Stimulated activated CD4-positive, alpha-beta T cell treated with anti-CD3 and anti-CD28 coated beads, Interleukin-15, amount 100 ng/mL, for 1 hour (primary cell): ENCODE data around the gene ITPR2.

Source experiments
- DNase-seq, 2 donors: peaks; one replicate each; pipeline ENCODE4 v3.0.0-alpha.2; 2020; ENCODE audit warnings: low read depth in 1 of 2, low spot score in 1 of 2

ITPR2 gene

DNA sequence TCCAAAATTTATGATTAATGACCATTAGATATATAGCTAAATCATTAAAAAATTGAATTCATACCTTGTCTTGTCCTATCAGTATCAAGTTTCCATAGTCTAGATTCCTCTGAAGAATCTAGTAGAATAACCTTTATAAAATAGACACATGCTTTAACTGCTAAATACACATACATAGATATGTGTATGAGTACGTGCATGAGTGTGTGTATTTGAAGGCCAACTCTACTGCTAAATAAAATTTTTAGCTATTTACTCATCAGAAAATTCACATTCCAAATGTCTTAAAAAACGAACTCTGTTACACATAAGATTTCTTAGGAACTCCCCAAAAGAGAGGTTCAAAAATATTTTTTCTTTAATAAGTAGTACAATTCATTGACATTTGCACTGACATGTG is 404.6 kb downstream of the ITPR2 start:
- DNase-seq, result no peak

DNA sequence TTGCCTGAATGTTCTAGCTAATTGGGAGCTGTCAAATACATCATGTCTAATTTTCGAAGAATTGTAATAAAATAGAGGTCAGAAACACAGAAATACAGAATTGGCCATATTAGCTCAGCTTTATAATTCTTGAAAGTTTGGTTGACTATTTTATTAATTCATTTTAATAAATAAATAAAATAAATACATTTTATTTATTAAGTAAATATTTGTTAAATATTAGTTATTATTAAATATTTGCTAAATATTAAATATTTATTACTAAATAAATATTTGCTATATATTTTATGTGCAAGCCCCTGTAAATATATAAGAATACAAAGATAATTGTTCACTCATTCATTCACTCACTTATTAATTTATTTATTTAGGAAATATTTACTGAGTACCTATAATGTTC is 406.3 kb downstream of the ITPR2 start:
- DNase-seq, result no peak

DNA sequence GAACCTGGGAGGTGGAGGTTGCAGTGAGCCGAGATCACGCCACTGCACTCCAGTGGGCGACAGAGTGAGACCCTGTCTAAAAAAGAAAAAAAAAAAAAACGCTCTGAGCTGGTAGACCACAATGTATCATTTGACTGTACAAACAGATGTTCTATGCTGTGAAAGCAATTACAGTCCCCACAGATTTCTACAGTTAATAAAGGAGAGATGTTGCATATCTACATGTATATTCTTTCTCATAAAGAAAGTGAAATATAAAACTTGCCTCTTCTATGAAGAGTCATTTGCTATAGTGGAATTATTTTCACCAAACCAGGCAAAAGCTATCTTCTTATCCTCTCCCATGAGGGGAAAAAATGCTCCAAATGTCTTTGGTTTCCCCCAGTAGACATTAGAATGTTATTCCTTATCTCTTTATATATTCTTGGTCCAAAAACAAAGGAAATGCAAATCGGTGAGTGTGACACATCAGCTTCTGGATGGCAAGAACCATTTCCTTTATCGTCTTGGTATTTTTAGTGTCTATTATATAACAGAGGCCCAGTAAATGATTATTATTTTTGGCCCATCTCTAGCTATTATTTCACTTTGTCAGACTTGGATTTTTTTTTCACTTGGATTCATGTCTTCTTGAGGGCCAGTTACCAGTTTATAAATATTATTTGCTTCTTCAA is 407.3 kb downstream of the ITPR2 start:
- DNase-seq, result no peak

DNA sequence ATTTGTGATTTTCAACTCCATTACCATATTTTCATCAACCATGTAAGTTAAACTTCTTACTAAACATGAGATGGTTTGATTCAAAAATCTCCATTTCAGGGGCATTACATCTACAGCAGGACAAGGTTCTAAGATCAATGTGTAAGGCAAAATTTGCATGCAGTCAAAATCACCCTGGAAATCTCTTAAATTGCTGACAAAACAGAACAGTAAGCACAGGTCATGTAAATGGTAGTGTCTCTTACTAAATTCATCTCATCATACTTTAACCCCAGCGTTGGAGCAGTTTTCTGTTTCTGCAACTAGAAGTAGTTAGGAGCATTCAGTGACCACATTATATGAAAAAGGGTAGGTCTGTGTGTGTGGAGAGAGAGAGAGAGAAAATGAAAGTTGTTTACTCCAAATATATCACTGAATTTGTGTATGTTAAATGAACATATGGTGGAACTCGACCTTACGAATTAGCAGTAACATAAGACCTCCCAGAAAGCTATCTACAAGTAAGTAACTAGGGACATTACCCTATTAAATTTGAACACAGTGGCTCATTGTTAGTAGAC is 410.1 kb downstream of the ITPR2 start:
- no peak for DNase-seq

DNA sequence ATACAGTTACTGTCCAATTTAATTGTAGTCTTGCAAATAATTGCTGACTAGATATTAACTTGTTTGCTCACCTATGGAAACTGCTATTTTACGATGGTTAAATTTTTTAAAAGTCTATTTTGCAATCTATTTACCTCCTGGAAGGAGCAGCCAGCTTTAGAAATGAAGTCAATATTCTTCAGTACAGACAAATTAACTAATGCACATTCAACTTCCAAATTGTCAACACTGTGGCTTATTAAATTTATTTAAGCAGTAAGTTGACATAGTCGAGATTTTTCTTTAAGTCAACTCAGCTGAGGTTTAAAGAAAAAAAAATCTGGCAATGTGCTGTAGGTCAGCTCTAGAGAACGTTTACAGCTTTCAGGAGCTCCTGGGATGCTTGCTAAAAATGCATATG is 416.4 kb downstream of the ITPR2 start:
- DNase-seq, result no peak

DNA sequence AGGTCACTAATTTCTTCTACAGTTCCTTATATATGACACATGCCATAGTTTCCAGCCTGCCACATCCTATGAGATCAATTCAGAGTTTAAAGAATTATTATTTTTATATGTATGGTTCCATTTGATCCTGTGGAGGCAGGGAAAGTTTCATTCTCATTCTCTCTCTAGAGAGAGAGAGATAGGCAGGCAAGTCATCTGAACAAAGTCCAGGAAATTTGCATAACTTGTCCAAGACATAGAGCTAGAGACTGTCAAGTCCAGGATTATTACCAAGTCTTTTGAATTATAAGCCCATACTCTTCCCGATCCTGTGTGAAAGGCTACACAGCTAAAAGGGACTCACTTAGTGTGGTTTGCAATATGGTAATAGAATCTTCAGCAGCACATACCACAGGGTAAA is 422.3 kb downstream of the ITPR2 start:
- DNase-seq, result no peak

DNA sequence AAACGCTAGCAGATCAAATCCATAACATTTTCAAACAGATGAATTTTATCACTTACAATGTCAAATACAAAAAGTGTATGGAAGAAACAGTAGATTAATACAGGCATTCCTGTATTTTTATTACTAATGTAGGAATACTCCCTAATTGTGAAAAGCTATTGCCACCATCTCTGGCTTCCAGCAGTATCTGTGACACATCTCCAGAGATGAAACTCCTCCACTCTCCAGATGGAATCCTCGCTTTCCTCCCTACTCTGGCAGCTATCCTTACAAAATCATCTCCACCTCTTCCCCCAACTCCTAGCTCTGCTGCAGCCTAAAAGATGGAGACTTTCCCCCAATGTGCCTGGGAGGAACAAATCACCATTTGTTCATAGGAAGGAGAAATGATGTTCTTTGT is 426.2 kb downstream of the ITPR2 start:
- DNase-seq, result no peak

DNA sequence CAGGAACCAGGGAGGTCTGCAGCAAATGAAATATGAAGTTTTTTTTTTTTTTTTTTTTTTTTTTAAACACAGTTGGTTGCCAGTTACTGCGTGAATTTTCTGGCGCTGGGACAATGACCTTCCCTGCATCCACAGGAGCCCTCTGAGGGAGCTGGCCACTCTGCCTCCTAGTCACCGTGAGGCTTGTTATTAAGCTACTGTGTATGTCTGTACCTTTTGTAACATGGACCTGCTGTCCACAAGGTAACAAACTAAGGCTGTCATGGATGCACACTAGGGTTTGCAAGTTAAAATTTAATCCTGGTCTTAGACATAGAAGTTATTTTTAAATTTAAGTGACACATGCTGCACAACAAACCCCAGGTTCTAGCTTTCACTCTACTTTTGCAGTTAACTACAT is 426.6 kb downstream of the ITPR2 start:
- no peak for DNase-seq

DNA sequence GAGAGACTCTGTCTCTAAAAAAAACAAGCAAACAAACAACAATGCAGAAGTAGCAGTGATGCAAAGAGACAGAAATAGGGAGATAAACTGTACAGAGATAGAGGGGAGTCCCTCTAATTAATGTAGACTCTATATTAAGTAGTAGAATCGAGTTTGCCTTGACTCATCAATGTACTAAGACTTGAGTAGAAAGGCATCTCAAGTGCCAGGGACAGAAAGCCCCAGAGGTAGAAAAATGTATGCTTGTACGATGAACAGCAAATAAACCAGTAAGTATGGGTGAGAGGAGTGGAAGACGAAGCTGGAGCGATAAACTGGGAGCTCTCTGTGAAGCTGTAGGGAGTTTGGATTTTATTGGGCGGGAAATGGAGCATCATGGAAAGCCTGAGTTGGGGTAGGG is 429.4 kb downstream of the ITPR2 start:
- no peak for DNase-seq

DNA sequence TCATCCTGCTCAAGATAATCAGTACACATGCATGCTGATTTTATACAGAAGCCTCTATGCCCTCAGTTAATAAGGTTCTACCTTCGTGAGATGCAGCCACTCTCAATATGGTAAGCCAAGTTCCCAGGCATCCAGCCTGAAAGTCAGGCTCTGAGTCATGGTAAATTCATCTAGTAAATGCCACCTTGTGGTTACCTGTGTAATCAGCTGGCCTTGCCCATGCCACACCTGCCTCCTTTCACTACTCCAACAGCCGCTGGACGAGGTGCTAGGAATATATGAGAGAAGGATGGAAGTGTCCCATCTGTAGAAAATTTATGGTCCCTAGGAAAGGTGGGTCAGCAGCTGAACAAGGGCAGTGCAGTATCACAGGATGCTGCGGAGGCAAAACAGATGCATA is 430.3 kb downstream of the ITPR2 start:
- DNase-seq, result no peak

DNA sequence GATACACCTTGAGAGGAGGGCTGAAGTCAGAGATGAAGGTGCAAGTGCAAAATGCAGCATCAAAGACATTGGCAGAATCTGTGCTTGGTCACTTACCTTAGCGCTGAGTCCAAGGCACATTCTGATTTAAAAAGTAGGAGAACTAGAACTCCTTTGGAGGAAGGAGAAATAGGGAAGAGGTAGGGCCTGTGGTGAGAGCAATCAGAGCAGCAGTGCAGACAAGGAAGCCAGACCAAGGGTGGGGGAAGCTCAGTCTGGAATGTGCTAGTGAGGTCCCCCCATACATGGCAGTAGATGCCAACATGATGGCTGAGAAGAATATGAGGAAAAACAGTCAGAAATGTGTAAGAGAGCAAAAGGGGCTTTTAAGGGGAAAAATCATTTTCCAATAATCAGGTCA is 431.1 kb downstream of the ITPR2 start:
- DNase-seq, result no peak

DNA sequence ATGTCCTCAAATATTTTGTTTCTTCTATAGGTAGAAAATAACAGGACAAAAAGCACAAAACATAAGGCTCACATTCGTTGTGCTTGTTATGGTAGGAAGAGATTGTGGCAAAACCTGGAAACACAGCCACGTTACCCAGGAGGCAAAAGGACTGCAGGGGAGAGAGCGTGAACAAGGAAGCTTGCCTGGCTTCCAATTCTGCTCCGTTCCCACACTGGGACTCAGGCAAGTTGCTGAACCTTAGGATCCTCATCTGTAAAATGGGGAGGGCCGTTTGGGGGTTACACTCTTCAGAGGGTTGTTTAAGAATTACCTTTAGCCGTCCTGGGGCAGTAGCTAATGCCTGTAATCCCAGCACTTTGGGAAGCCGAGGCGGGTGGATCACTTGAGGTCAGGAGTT is 432.4 kb downstream of the ITPR2 start:
- DNase-seq, result no peak

DNA sequence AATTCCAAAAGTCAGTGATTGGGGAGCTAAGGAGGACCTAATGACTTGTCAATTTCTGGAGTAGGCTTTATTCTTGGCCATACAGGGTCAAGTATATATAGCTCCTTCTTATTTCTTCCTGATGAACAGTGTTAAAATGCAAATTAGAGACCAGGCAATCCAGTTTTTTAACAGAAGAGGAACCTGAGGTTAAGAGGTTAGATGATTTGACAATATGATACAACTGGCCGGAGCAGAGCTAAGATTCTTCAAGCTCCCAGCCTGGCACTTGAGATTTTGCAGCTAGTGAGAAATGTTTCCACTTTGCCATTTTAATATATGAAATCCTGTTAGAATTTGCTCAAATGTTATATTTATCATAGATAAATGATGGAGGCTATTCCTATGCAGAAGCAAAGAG is 433.6 kb downstream of the ITPR2 start:
- DNase-seq, result no peak

DNA sequence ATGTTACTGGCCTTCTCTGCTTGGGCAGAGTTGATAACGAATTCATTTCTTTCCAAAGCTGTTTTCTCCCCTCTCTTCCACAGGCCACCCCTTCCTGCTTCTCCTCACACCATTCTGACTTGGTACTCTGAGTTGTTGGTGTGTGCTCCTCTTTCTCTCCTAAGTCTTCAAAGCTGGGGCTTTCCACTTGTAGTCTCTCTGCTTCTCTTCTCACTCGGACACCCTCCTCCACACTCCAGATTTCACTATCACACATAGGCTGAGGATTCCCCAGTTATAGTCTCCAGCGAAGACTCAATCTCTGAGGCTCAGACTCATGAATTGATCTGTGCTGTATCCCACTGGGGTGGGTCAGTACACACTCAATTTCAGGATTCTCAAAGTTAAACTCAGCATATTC is 436.6 kb downstream of the ITPR2 start:
- no peak for DNase-seq

DNA sequence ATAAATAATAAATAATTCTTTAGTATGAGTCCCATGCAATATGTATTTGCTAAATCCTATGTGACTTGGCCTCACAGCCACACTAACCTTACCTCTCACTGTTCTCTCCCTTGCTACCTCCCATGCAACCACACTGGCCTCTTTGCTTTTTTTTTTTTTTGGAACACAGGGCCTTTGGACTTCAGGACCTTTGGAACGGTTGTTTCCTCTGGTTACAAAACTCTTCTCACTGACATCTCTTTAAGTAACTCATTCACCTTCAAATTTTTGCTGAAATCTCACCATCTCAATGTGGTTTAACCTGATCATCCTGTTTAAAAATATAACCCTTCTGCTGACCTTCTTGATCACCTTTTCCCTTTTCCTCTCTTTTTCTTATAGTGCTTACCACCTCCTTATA is 443.7 kb downstream of the ITPR2 start:
- no peak for DNase-seq

DNA sequence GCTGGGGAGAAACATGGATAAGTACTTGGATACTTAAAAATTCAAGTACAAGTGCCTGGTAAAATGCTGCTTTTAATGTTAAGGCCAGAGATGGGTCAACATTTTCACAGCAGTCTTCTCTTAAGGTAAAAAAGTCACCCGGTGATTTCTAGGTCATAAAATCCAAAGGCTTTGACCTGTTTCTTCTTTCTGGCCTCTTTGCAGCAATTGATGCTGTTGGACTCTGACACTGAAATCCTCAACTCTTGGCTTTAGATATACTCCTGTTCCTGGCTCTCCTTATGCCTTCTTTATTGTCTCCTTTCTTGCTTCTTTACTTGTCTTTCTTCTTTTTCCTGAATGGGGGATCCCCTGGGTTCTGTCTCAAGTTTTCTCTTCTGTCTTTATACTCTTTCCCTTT is 448.5 kb downstream of the ITPR2 start:
- no peak for DNase-seq

DNA sequence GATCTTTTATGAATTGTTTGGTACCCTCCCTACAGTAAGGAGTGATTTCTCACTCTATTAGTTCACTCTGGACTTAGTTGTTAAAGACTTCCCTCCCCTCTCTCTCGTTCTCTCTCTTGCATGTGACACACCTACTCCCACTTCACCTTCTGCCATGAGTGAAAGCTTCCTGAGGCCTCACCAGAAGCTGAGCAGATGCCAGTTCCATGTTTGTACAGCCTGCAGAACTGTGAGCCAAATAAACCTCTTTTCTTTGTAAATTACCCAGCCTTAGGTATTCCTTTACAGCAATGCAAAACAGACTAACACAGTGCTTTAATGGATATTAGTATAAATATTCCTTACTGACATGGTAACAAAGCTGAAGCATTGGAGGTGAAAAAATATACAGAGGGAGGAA is 450.0 kb downstream of the ITPR2 start:
- DNase-seq, result no peak

DNA sequence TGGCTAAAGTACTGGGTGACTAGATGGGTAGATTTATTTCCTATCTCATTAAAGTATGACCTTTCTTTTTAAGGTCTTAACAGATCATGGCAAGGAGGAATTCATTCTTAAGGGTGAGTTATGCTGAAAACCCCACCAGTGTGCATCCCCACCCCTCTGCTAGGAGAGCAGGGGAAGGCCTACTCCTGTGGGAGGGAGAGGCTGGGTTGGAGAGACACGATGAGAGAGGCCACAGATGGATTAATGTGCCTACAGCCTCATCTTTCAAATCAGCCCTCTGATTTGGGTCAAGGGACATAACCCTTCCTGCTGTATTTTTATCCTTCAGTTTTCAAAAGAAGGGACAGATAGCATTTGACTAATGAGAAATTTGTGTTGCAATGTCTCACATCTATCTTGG is 452.1 kb downstream of the ITPR2 start:
- no peak for DNase-seq

DNA sequence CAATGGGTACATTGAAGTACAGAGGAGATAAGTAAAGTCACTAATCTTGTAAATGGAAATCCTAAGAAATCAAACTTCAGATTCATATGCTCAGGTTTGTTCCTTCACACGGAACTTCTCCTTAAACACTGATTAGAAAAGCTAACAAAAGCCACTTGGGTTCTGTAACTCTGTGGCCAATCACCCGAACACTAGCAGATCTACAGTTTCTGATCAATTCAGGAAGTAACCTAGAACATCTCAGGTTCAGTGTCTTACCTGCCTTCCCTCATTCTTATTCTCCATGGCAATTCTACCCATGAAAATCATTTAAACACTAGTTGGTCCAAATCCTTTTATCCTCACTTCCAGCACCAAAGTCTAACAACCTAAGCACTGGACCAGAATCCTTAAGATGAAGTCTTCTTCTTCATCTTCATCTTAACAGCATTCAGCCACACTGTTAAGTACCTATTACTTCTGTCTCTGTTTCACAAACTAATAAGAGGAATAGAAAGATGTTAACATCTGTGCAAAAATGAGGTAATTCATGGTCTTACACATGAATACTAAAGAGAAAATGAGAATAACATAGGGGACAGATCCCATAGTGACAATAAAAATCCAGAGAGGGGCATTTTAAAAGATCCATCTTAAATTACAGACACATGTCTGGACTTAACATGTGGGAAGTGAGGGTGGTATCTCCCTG is 453.1 kb downstream of the ITPR2 start:
- no peak for DNase-seq

DNA sequence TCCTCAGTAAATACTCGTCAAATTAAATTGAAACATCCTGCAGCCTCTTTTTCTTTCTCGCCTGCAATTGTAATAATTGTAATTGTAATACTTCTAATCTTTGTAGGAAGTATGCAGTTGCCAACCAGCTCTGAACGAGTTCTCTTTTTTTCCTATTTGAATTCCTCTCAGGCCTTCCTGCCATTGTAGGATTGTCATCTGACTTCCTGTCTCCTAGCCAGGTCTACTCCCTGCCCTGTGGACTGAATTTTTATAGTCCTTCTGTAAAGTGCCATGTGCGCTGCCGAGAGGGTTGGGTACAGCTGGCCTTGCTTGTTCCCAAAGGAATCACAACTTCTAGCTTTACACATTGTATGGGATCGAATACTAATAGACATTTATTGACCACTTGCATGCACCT is 454.3 kb downstream of the ITPR2 start:
- DNase-seq, result no peak

DNA sequence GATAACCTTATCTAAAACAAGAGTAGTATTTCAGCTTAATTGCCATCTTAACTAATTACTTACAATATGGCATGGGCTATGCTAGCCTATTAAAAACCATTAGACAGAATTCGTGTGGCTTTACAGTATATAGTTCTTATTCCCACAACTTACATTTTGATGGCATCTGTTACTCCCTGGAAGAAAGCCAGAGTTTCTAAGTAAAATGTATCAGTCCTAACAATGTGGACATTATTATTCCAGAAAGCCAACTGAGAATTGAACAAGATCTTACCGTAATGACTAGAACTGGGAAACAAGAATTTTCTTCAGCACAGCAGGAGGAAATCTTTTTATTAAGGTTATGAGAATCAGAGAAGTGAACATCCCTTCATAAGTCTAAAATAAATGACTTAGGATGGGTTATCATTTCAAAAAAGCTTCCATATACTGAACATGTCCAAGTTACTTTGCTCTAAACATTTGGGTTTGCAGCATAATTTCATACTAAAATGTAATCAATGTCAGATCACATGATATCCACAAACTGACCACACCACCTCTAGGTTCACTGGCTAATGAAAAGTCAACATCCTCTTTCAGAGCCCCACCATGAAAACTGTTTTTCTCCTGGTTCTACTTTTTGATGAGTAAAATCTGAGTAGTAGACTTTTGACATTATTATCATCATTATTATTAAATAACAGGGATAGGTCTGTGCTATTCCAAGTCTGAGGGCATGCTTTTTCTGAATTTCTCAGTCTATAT is 457.9 kb downstream of the ITPR2 start:
- no peak for DNase-seq
